ENCODE measurements around the gene CD209.

- TF ChIP-seq CTCF (conservative IDR thresholded peaks at IDR 0.05; ENCODE audit: low read depth in 2 of 2) (no peak), POLR2AphosphoS5 (IDR thresholded peaks at IDR 0.05; ENCODE audit: low read depth) (no peak), EZH2 (IDR thresholded peaks at IDR 0.05; ENCODE audit: low read depth, unreplicated experiment) (peak; percentile 16), REST (IDR thresholded peaks at IDR 0.05; ENCODE audit: unreplicated experiment) (no peak), CREB1 (CRISPR knock-in tag; IDR thresholded peaks at IDR 0.05; ENCODE audit: low read depth) (no peak), ETS1 (IDR thresholded peaks at IDR 0.05) (no peak), EZH2phosphoT487 (IDR thresholded peaks at IDR 0.05; ENCODE audit: unreplicated experiment) (no peak), STAT1 (IDR thresholded peaks at IDR 0.05; ENCODE audit: unreplicated experiment) (no peak)
Observed at GRCh38 chr19:7729831-7730285, 17.5 kb downstream of the CD209 start.

Data from GM23338 (cell line).